ENCODE data around the gene OAS2.

- no peak for TF ChIP-seq POLR2A (IDR thresholded peaks at IDR 0.05; ENCODE audit: control extremely low read depth in 1 of 2, low read depth in 2 of 2, low read length in 2 of 2)
- no peak for TF ChIP-seq JUN (IDR thresholded peaks at IDR 0.05; ENCODE audit: low read depth, low read length)
- TF ChIP-seq HDAC2 (IDR thresholded peaks at IDR 0.05; ENCODE audit: borderline replicate concordance in 1 of 2, low read depth in 2 of 2, low read length in 2 of 2), result no peak
- no peak for TF ChIP-seq TBP (IDR thresholded peaks at IDR 0.05; ENCODE audit: low read depth, low read length)
- TF ChIP-seq SIN3A (conservative IDR thresholded peaks at IDR 0.05 in 1 of 2, IDR thresholded peaks at IDR 0.05 in 1 of 2; ENCODE audit: low read depth in 1 of 2, low read length in 2 of 2), result no peak
- TF ChIP-seq CREB1 (IDR thresholded peaks at IDR 0.05), result no peak
Observed at GRCh38 chr12:112969547-112970306, 8.6 kb upstream of the OAS2 start.
